ENCODE results near the gene PIGR.

Gene PIGR

GRCh38 chr1:206971029-206971655 is 24.9 kb upstream of the PIGR start:
- DNase-seq, result peak in 2 of 3 donors; percentile 19 to 22
- Histone ChIP-seq H3K27ac (ENCODE audit: insufficient read depth in 1 of 2, low read depth in 1 of 2, low read length in 2 of 2, poor library complexity in 1 of 2, severe bottlenecking in 2 of 2) (no peak overlapping the region), H3K4me1 (ENCODE audit: control extremely low read depth in 1 of 4, control insufficient read depth in 4 of 4, insufficient read depth in 4 of 4, low read length in 3 of 4) (peaks cover 26 to 46% (median 30%) of the 10 kb centered on the region in 4 experiments), H3K27me3 (replicated peaks in 2 of 5; ENCODE audit: control insufficient read depth in 4 of 5, insufficient read depth in 5 of 5, low read length in 4 of 5) (no peaks in the 10 kb centered on the region), H3K9me3 (ENCODE audit: control extremely low read depth in 1 of 5, control insufficient read depth in 4 of 5, insufficient read depth in 2 of 5, low read depth in 1 of 5, low read length in 4 of 5) (no peaks in the 10 kb centered on the region), H3K4me3 (ENCODE audit: control insufficient read depth in 1 of 7, extremely low read depth in 1 of 7, insufficient read depth in 4 of 7, low read depth in 2 of 7, low read length in 6 of 7) (no peak overlapping the region), H3K36me3 (ENCODE audit: control insufficient read depth in 4 of 4, insufficient read depth in 4 of 4, low read length in 3 of 4) (no peaks in the 10 kb centered on the region)
- WGBS (ENCODE audit: insufficient coverage), result no CpG with 5 or more reads among the region's 2 CpGs
- CTCF ChIA-PET, result interaction anchor here (0.5 to 6.8 kb wide), 8 partner anchors 10 to 349 kb away, joined by 3 to 66 read pairs (median 6); partner anchors contain the start of gene PIGR
- POLR2A ChIA-PET, result no interaction called here

DNA sequence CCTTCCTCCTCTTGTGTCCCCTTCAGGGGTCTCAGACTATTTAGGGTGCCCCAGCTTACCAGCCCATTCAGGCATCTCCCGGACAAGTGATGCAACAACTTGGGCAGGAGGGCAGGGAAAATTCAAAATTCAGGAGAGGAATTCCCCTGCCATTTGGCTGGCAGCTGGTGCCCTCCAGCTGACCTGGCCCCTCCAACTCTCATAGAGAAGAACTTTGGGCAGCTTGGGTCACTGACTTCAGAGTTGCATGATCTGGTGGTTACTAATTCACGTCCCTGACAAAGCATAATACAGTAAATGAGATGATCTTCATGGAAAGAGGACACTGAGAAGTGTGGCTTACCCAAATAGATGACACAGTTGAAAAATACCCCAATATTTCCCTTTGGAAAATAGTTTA is 24.2 kb upstream of the PIGR start, which contains the start of gene FCAMR:
Gene FCAMR (minus strand): TSS at position 15 of the 400 bp plus-strand sequence. CDS start 335 bp downstream, outside the sequence.
- H3K9me3 ChIP-seq (ENCODE audit: control extremely low read depth in 1 of 5, control insufficient read depth in 4 of 5, insufficient read depth in 2 of 5, low read depth in 1 of 5, low read length in 4 of 5), result no peaks in the 10 kb centered on the region
- no peak within 1 kb of the TSS for H3K4me3 ChIP-seq (ENCODE audit: control insufficient read depth in 1 of 7, extremely low read depth in 1 of 7, insufficient read depth in 4 of 7, low read depth in 2 of 7, low read length in 6 of 7)
- CTCF ChIA-PET, result interaction anchor here (0.8 to 6.8 kb wide), 5 partner anchors 11 to 35 kb away, joined by 3 to 66 read pairs (median 6); no protein-coding TSS in a partner anchor
- H3K4me1 ChIP-seq (ENCODE audit: control extremely low read depth in 1 of 4, control insufficient read depth in 4 of 4, insufficient read depth in 4 of 4, low read length in 3 of 4), result peaks cover 26 to 48% (median 33%) of the 10 kb centered on the region in 4 experiments
- 100% methylated on average over 1 of the region's 2 CpGs for WGBS (ENCODE audit: insufficient coverage)
- POLR2A ChIA-PET, result no interaction called here
- no peak within 1 kb of the TSS for H3K27ac ChIP-seq (ENCODE audit: insufficient read depth in 1 of 2, low read depth in 1 of 2, low read length in 2 of 2, poor library complexity in 1 of 2, severe bottlenecking in 2 of 2)
- no peaks in the 10 kb centered on the region for H3K27me3 ChIP-seq (replicated peaks in 2 of 5; ENCODE audit: control insufficient read depth in 4 of 5, insufficient read depth in 5 of 5, low read length in 4 of 5)
- no peak for DNase-seq
- H3K36me3 ChIP-seq (ENCODE audit: control insufficient read depth in 4 of 4, insufficient read depth in 4 of 4, low read length in 3 of 4), result no peaks in the 10 kb centered on the region

GRCh38 chr1:206969090-206969489 is 22.8 kb upstream of the PIGR start:
- Histone ChIP-seq H3K4me3 (ENCODE audit: control insufficient read depth in 1 of 7, extremely low read depth in 1 of 7, insufficient read depth in 4 of 7, low read depth in 2 of 7, low read length in 6 of 7) (no peak overlapping the region), H3K36me3 (ENCODE audit: control insufficient read depth in 4 of 4, insufficient read depth in 4 of 4, low read length in 3 of 4) (no peaks in the 10 kb centered on the region), H3K4me1 (ENCODE audit: control extremely low read depth in 1 of 4, control insufficient read depth in 4 of 4, insufficient read depth in 4 of 4, low read length in 3 of 4) (peaks cover 26 to 48% (median 33%) of the 10 kb centered on the region in 4 experiments), H3K27me3 (replicated peaks in 2 of 5; ENCODE audit: control insufficient read depth in 4 of 5, insufficient read depth in 5 of 5, low read length in 4 of 5) (no peaks in the 10 kb centered on the region), H3K9me3 (ENCODE audit: control extremely low read depth in 1 of 5, control insufficient read depth in 4 of 5, insufficient read depth in 2 of 5, low read depth in 1 of 5, low read length in 4 of 5) (no peaks in the 10 kb centered on the region), H3K27ac (ENCODE audit: insufficient read depth in 1 of 2, low read depth in 1 of 2, low read length in 2 of 2, poor library complexity in 1 of 2, severe bottlenecking in 2 of 2) (no peak overlapping the region)
- WGBS (ENCODE audit: insufficient coverage), result 33% methylated on average over 2 of the region's 5 CpGs
- ChIA-PET CTCF (interaction anchor here (0.7 to 6.8 kb wide), 8 partner anchors 8 to 57 kb away, joined by 3 to 66 read pairs (median 4); partner anchors contain the start of gene PIGR), POLR2A (no interaction called here)
- no peak for DNase-seq

DNA sequence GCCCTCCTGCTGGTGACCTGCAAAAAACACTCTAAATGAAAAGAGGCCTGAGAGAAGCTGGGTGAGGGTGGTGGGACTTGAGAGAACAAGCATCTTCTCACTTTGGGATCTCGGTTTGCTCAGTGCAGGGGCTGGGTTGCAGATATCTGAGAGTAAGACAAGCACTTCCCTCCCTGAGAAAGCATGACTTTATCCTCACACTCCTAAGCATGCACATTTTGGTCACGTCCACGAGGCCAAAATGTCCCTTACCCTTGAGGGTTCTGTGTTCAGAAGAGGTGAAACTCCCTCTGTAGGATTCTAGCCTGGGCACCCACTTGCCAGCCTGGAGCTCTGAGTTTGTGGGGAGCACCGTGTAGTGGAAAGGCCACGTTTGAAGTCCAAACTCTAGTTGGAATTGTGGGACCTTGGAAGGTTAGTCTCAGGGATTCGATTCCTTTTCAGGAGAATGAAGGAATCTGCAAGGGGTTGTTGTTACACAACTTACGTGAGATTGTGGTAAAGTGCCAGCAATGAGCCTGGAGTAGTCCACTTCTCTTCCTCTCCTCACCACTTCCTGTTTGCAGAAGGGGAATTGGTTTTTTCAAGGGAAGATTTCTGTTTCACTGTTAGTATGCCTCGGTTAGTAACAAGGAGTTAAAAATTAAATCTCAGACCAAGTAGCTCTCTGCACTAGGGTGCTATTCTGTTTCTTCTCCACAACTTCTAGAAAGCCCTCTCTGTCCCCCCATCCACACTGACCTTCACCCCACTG is 21.0 kb upstream of the PIGR start:
- DNase-seq, result peak; percentile 61 to 78 (median 77)
- H3K27me3 ChIP-seq (replicated peaks in 2 of 5; ENCODE audit: control insufficient read depth in 4 of 5, insufficient read depth in 5 of 5, low read length in 4 of 5), result no peaks in the 10 kb centered on the region

DNA sequence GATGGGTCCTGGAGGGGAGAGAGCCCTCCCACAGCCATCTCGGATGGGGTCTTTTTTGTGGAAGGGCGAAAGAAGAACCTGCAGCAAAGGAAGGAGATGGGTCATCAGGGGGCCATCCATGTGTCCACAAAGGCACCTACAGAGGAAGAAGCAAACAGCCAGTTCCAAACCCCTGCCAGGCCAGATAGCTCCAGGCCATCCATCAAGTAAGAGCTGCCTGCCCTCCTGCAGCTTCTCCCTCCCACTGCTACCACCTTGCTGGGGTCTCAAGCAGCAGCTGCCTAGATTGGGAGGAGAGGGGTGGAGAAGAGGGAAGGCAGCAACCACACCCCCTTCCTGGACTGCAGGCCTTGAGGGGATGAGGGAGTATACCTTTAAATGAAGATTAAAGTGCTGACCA is 19.5 kb upstream of the PIGR start:
- CTCF ChIA-PET, result interaction anchor here (0.8 to 1.8 kb wide), 8 partner anchors 9 to 240 kb away, joined by 3 to 7 read pairs (median 3); no protein-coding TSS in a partner anchor
- POLR2A ChIA-PET, result no interaction called here
- WGBS (ENCODE audit: insufficient coverage), result 100% methylated on average over 2 of the region's 2 CpGs

More for the DNA sequence above, 21.0 kb upstream of the PIGR start:
- H3K4me3 ChIP-seq (ENCODE audit: control insufficient read depth in 1 of 7, extremely low read depth in 1 of 7, insufficient read depth in 4 of 7, low read depth in 2 of 7, low read length in 6 of 7), result peak overlapping the region in 3 of 7 experiments; percentile 12 to 25 (median 14)
- H3K9me3 ChIP-seq (ENCODE audit: control extremely low read depth in 1 of 5, control insufficient read depth in 4 of 5, insufficient read depth in 2 of 5, low read depth in 1 of 5, low read length in 4 of 5), result no peaks in the 10 kb centered on the region
- no peak overlapping the region for H3K27ac ChIP-seq (ENCODE audit: insufficient read depth in 1 of 2, low read depth in 1 of 2, low read length in 2 of 2, poor library complexity in 1 of 2, severe bottlenecking in 2 of 2)
- CTCF ChIA-PET, result interaction anchor here (1.1 to 1.9 kb wide), 5 partner anchors 10 to 42 kb away, joined by 3 to 6 read pairs (median 4); no protein-coding TSS in a partner anchor
- POLR2A ChIA-PET, result interaction anchor here (0.7 kb wide), 1 partner anchor 438 kb away, joined by 4 read pairs; no protein-coding TSS in a partner anchor
- 0% methylated on average over 2 of the region's 8 CpGs for WGBS (ENCODE audit: insufficient coverage)
- no peaks in the 10 kb centered on the region for H3K36me3 ChIP-seq (ENCODE audit: control insufficient read depth in 4 of 4, insufficient read depth in 4 of 4, low read length in 3 of 4)
- H3K4me1 ChIP-seq (ENCODE audit: control extremely low read depth in 1 of 4, control insufficient read depth in 4 of 4, insufficient read depth in 4 of 4, low read length in 3 of 4), result peaks cover 26 to 56% (median 42%) of the 10 kb centered on the region in 4 experiments

GRCh38 chr1:206963740-206964139 is 17.5 kb upstream of the PIGR start:
- CTCF ChIA-PET, result interaction anchor here (3.4 to 4.4 kb wide), 2 partner anchors 10 to 28 kb away, joined by 13 to 29 read pairs; no protein-coding TSS in a partner anchor

More for the DNA sequence above, 19.5 kb upstream of the PIGR start:
- Histone ChIP-seq H3K27me3 (replicated peaks in 2 of 5; ENCODE audit: control insufficient read depth in 4 of 5, insufficient read depth in 5 of 5, low read length in 4 of 5) (no peaks in the 10 kb centered on the region), H3K4me1 (ENCODE audit: control extremely low read depth in 1 of 4, control insufficient read depth in 4 of 4, insufficient read depth in 4 of 4, low read length in 3 of 4) (peaks cover 22 to 69% (median 41%) of the 10 kb centered on the region in 4 experiments), H3K36me3 (ENCODE audit: control insufficient read depth in 4 of 4, insufficient read depth in 4 of 4, low read length in 3 of 4) (no peaks in the 10 kb centered on the region), H3K27ac (ENCODE audit: insufficient read depth in 1 of 2, low read depth in 1 of 2, low read length in 2 of 2, poor library complexity in 1 of 2, severe bottlenecking in 2 of 2) (no peak overlapping the region), H3K9me3 (ENCODE audit: control extremely low read depth in 1 of 5, control insufficient read depth in 4 of 5, insufficient read depth in 2 of 5, low read depth in 1 of 5, low read length in 4 of 5) (no peaks in the 10 kb centered on the region), H3K4me3 (ENCODE audit: control insufficient read depth in 1 of 7, extremely low read depth in 1 of 7, insufficient read depth in 4 of 7, low read depth in 2 of 7, low read length in 6 of 7) (no peak overlapping the region)
- DNase-seq, result no peak

More at GRCh38 chr1:206963740-206964139, 17.5 kb upstream of the PIGR start:
- Histone ChIP-seq H3K27me3 (replicated peaks in 2 of 5; ENCODE audit: control insufficient read depth in 4 of 5, insufficient read depth in 5 of 5, low read length in 4 of 5) (no peaks in the 10 kb centered on the region), H3K36me3 (ENCODE audit: control insufficient read depth in 4 of 4, insufficient read depth in 4 of 4, low read length in 3 of 4) (no peaks in the 10 kb centered on the region), H3K27ac (ENCODE audit: insufficient read depth in 1 of 2, low read depth in 1 of 2, low read length in 2 of 2, poor library complexity in 1 of 2, severe bottlenecking in 2 of 2) (no peak overlapping the region), H3K4me1 (ENCODE audit: control extremely low read depth in 1 of 4, control insufficient read depth in 4 of 4, insufficient read depth in 4 of 4, low read length in 3 of 4) (peaks cover 17 to 58% (median 33%) of the 10 kb centered on the region in 4 experiments), H3K9me3 (ENCODE audit: control extremely low read depth in 1 of 5, control insufficient read depth in 4 of 5, insufficient read depth in 2 of 5, low read depth in 1 of 5, low read length in 4 of 5) (no peaks in the 10 kb centered on the region), H3K4me3 (ENCODE audit: control insufficient read depth in 1 of 7, extremely low read depth in 1 of 7, insufficient read depth in 4 of 7, low read depth in 2 of 7, low read length in 6 of 7) (no peak overlapping the region)
- POLR2A ChIA-PET, result interaction anchor here (0.5 kb wide), 1 partner anchor 336 kb away, joined by 5 read pairs; no protein-coding TSS in a partner anchor
- 86% methylated on average over 1 of the region's 1 CpG for WGBS (ENCODE audit: insufficient coverage)
- no peak for DNase-seq

All from common myeloid progenitor, CD34-positive (primary cell).